ENCODE results near the gene GPR156. TPM values are rescaled to one million over a fixed set of nuclear protein-coding genes. Genes with fewer than 3 reads are reported as not detected.
A peak's percentile ranks its signal among the peaks of the same experiment; 100 is the strongest.
"Not testable (repeated sequence)": the region's sequence is repeated elsewhere in the genome, so short reads cannot be mapped to it uniquely, and the experiment has no call there.

Gene GPR156
- total RNA-seq, 2 donors from 2014 or later = 0.46 to 3.0 TPM

DNA sequence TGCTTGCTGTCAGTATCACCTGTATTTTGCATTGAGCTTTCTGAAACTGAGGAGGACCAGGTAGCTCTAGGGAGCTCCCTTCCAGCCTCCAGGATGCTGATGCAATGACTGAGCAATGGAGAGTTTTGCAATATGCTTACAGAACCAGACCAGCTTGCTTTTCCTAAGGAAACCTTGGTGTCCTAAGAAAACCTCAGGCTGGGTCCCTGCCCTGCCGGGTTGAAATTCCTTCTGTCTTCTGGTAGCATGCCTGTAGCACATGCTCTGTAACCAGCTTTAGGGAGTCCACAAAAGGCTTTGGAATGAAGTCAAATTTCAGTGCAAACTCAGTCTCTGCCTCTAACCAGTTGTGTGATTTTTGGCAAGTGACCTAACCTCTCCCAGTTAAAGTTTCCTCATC, 125.0 kb downstream of the GPR156 start:
- no peaks in the 10 kb centered on the region for H3K36me3 ChIP-seq
- DNase-seq (ENCODE audit: low spot score) = peak; percentile 70
- no peaks in the 10 kb centered on the region for H3K4me1 ChIP-seq (replicated peaks)
- no peak overlapping the region for H3K4me3 ChIP-seq
- intact Hi-C loops (cut with DNase I) = loop anchor here (10.0 kb wide), 1 partner anchor 55 kb away; no protein-coding TSS in a partner anchor
- TF ChIP-seq POLR2AphosphoS5 (IDR thresholded peaks at IDR 0.05) = peak; percentile 74
- TF ChIP-seq, protein P1, sequence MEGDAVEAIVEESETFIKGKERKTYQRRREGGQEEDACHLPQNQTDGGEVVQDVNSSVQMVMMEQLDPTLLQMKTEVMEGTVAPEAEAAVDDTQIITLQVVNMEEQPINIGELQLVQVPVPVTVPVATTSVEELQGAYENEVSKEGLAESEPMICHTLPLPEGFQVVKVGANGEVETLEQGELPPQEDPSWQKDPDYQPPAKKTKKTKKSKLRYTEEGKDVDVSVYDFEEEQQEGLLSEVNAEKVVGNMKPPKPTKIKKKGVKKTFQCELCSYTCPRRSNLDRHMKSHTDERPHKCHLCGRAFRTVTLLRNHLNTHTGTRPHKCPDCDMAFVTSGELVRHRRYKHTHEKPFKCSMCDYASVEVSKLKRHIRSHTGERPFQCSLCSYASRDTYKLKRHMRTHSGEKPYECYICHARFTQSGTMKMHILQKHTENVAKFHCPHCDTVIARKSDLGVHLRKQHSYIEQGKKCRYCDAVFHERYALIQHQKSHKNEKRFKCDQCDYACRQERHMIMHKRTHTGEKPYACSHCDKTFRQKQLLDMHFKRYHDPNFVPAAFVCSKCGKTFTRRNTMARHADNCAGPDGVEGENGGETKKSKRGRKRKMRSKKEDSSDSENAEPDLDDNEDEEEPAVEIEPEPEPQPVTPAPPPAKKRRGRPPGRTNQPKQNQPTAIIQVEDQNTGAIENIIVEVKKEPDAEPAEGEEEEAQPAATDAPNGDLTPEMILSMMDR (IDR thresholded peaks at IDR 0.05) = no peak
- H3K27ac ChIP-seq = no peak overlapping the region
- 27% methylated on average over 1 of the region's 1 CpG for WGBS
- no peaks in the 10 kb centered on the region for H3K27me3 ChIP-seq (replicated peaks; ENCODE audit: insufficient read depth)
- H3K9me3 ChIP-seq = no peaks in the 10 kb centered on the region

DNA sequence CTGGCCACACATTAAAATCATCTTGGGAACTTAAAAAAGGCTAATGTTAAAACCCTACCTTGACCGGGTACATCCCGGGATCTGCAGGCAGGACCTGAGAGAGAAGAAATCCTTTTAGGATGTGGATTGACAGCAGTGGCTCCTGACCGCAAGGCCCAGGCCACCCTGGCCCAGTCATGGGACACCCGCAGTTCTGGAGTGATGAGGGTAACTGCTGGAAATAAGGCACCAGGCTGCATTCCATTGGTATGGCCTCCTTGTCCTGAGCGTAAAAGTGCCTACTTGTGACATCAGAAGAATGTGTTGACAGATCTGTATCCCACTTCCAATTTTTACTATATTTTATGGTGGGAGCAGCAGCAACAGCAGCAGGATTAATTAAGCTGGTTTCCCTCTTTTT, 127.3 kb downstream of the GPR156 start:
- Histone ChIP-seq H3K4me1 (replicated peaks) (no peaks in the 10 kb centered on the region), H3K27me3 (replicated peaks; ENCODE audit: insufficient read depth) (no peaks in the 10 kb centered on the region)
- WGBS = 98% methylated on average over 5 of the region's 5 CpGs

DNA sequence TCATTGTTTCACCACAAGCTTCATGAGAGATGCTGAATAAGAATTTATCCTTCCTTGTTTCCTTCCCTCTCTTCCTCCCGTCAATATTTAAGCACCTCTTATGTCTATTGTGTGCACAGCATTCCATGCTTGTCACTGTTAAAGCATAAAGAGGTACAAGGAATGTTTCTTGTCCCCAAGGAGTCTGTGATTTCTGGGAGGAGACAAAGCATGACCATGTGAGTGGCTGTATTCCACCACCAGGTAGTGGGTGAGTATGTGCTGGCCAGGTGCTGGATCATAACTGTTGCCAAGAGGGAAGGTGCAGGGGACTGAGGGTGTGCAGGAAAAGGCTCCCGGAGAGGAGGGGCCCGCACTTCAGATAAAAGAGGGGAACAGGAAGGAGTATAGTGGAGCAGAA, 127.9 kb downstream of the GPR156 start:
- intact Hi-C loops (cut with DNase I) = no loop called here
- WGBS = 68% methylated on average over 3 of the region's 3 CpGs
- no peak overlapping the region for H3K4me3 ChIP-seq

More for the DNA sequence above, 127.3 kb downstream of the GPR156 start:
- intact Hi-C loops (cut with DNase I) = no loop called here
- no peaks in the 10 kb centered on the region for H3K9me3 ChIP-seq
- TF ChIP-seq POLR2A (IDR thresholded peaks at IDR 0.05) = no peak
- no peak for TF ChIP-seq POLR2AphosphoS5 (IDR thresholded peaks at IDR 0.05)
- TF ChIP-seq, protein P1 (IDR thresholded peaks at IDR 0.05) = no peak
- H3K27ac ChIP-seq = no peak overlapping the region
- H3K36me3 ChIP-seq = no peaks in the 10 kb centered on the region
- DNase-seq (ENCODE audit: low spot score) = no peak
- no peak overlapping the region for H3K4me3 ChIP-seq

DNA sequence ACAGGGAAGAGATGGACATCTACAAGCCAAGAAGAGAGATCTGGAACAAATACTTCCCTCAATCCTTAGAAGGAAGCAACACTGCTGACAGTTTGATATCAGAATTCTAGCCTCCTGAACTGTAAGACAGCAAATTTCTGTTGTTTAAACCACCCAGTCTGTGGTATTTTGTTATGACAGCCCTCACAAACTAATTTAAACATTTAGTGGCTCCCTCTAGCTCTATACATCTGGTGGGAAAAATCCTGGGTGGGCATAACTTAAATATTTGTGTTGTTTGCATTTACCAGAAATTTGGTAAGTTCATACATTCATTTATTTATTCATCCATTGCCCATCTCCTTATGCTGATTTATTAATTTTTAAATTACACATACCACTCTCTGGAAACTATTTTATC, 128.3 kb downstream of the GPR156 start:
- intact Hi-C loops (cut with DNase I) = no loop called here
- TF ChIP-seq, protein P1 (IDR thresholded peaks at IDR 0.05) = no peak
- no peak for TF ChIP-seq POLR2A (IDR thresholded peaks at IDR 0.05)
- no peak for TF ChIP-seq POLR2AphosphoS5 (IDR thresholded peaks at IDR 0.05)

More for the DNA sequence above, 127.9 kb downstream of the GPR156 start:
- no peak for DNase-seq (ENCODE audit: low spot score)
- no peaks in the 10 kb centered on the region for H3K9me3 ChIP-seq
- H3K4me1 ChIP-seq (replicated peaks) = no peaks in the 10 kb centered on the region
- TF ChIP-seq, protein P1 (IDR thresholded peaks at IDR 0.05) = no peak
- TF ChIP-seq POLR2A (IDR thresholded peaks at IDR 0.05) (no peak), POLR2AphosphoS5 (IDR thresholded peaks at IDR 0.05) (no peak)
- H3K27me3 ChIP-seq (replicated peaks; ENCODE audit: insufficient read depth) = no peaks in the 10 kb centered on the region
- no peak overlapping the region for H3K27ac ChIP-seq
- H3K36me3 ChIP-seq = no peaks in the 10 kb centered on the region

DNA sequence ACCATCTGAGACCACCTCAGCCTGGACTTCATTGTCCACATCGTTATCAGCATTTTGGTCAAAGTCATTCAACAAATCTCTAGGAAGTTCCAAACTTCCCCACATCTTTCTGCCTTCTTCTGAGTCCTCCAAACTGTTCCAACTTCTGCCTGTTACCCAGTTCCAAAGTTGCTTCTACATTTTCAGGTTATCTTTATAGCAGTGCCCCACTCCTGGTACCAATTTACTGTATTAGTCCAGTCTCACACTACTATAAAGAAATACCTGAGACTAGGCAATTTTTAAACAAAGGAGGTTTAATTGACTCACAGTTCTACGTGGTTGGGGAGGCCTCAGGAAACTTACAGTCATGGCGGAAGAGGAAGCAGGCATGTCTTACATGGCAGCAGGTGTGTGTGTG, 129.3 kb downstream of the GPR156 start:
- H3K27me3 ChIP-seq (replicated peaks; ENCODE audit: insufficient read depth); H3K9me3 ChIP-seq; intact Hi-C loops (cut with DNase I); H3K27ac ChIP-seq; H3K4me3 ChIP-seq; H3K4me1 ChIP-seq (replicated peaks); H3K36me3 ChIP-seq; DNase-seq (ENCODE audit: low spot score): not testable (repeated sequence)
- WGBS = 74% methylated on average over 3 of the region's 3 CpGs

More for the DNA sequence above, 128.3 kb downstream of the GPR156 start:
- Histone ChIP-seq H3K4me1 (replicated peaks) (no peaks in the 10 kb centered on the region), H3K27me3 (replicated peaks; ENCODE audit: insufficient read depth) (no peaks in the 10 kb centered on the region), H3K36me3 (no peaks in the 10 kb centered on the region), H3K27ac (no peak overlapping the region), H3K9me3 (no peaks in the 10 kb centered on the region), H3K4me3 (no peak overlapping the region)
- no peak for DNase-seq (ENCODE audit: low spot score)
